Activated CD4-positive, CD25-positive, alpha-beta regulatory T cell (primary cell): Measurements from ENCODE around the gene FSCN2.

Experiments used
- DNase-seq, 4 experiments: peaks; one replicate each; lab custom pipeline; 2025; lab: John Stamatoyannopoulos, UW

The FSCN2 gene

DNA sequence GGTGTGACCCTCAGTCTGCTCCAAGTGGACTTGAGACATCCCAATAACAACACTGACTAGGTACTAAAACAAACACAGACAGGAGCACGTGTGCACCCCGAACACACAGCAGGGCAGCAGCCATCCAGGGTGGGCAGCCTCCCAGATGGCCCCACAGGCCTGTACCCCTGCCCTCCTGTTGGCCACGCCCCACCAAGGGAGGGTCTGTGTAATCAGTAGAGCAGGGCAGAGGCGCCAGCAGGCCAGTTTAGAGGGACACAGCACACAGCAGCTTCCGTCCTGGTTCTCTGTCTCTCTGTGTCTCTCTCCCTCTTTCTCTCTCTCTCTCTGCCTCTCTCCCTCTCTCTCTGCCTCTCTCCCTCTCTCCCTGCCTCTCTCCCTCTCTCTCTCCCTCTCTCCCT is 37.0 kb upstream of the FSCN2 start:
- DNase-seq = no peak

DNA sequence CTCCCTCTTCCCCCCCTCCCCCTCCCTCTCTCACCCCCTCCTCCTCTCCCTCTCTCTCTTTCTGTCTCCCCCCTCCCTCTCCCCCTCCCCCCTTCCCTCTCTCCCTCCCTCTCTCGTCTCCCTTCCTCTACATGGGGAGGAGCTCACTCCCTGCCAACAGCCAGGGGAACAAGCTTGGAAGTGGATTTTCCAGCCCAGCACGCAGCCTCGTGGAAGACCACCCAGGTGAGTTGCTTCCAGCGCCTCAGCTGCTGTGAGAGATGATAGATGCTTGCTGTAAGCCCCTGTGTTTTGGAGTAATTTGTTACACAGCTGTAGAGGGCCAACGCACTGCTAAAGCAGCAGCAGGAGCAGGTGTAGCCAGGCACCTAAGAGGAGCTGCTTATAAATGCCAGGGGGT is 36.4 kb upstream of the FSCN2 start:
- no peak for DNase-seq

DNA sequence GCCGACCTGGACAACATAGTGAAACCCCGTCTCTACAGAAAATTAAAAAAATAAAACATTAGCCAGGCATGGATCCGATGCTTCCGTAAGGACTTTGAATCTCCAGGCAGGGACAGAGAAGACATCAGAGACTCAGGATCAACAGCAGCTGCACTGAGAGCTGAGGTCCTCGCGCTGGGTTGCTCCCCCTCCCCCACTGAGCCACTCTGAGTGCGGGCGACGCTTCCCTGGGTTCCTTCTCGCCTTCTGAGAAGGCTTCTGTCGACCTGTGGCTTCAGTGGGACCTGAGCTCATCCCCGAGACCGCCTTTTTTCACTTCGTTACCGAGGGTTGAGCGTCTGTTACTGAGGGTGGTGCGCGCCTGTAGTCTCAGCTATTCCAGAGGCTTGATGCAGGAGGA is 36.0 kb upstream of the FSCN2 start:
- DNase-seq = no peak

DNA sequence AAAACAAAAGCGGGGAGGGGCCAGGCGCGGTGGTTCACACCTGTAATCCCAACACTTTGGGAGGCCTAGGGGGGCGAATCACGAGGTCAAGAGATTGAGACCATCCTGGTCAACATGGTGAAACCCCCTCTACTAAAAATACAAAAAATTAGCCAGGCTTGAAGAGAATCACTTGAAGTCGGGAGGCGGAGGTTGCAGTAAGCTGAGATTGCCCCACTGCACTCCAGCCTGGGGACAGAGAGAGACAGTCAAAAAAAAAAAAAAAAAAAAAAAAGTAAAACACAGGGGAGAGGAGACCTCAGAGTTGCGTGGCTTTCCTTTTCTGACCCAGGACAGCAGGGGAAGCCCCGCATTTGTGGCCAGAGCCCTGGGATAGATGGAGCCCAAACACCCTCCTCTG is 35.5 kb upstream of the FSCN2 start:
- no peak for DNase-seq

DNA sequence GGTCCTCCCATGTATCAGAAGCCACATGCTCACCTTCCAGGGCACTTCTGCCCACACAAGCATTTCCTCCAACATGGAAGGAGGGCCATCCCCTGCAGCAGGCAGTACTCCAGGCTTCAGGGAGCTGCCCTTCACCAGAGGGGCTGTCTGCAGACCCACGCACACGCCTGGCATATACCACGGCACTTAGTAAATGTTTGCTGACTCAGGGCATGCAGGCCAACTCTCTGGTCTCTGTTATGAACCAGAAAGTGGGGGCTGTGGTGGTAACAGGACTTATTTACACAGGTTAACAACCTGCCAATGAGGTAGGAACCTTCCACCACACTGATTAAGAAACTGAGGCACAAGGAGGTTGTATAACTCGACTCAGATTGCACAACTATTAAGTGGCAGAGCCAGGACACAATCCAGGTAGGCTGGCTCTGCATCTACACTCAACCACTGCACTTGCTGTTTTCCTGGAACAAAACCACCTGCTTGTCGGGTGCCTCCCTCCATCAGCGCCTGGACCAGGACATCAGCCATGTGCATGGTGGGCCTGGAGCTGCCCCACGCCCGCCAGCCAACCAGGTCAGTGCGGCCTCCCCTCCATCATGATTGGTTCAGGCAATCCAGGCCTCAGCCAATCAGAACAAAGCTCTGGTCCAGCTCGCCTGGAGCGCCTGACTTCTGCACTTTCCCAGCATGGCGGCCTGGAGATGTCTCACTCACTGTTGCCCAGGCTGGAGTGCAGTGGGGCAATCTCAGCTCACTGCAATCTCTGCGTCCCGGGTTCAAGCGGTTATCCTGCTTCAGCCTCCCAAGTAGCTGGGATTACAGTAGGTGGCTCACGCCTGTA is 34.8 kb upstream of the FSCN2 start:
- no peak for DNase-seq

DNA sequence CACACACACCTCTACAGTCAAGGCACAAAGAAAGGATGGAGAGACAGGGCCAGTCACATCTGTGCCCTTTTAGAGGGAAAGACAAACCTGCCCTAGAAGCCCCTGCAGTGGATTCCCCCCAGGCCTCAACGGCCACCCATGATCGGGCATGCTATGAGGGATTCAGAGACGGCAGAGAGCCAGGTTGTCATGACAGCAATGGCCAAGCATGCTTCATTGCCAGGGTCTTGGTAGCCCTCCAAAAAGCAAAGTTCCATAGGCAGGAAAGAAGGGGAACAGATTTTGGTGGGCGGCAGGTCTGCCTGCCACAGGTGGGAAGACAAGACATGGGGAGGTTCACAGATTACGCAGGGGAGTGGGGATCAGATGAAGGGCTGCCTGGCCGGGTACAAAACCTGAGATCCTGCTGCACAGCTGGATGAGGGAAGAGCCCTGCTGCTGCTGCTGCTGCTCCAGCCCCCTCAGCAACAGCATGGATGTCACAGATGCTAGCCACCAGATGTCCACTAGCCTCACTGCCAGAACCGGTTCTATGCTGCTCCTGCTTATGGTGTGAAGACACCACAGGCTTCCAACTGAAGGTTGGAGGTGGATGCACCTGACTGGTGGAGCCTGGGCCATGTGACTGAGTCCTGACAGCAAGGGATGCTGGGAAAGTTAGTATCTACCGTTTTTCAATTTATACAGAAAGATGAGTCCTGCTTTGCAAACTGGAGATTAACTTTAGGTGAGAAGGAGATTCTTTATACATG is 33.4 kb upstream of the FSCN2 start:
- no peak for DNase-seq

DNA sequence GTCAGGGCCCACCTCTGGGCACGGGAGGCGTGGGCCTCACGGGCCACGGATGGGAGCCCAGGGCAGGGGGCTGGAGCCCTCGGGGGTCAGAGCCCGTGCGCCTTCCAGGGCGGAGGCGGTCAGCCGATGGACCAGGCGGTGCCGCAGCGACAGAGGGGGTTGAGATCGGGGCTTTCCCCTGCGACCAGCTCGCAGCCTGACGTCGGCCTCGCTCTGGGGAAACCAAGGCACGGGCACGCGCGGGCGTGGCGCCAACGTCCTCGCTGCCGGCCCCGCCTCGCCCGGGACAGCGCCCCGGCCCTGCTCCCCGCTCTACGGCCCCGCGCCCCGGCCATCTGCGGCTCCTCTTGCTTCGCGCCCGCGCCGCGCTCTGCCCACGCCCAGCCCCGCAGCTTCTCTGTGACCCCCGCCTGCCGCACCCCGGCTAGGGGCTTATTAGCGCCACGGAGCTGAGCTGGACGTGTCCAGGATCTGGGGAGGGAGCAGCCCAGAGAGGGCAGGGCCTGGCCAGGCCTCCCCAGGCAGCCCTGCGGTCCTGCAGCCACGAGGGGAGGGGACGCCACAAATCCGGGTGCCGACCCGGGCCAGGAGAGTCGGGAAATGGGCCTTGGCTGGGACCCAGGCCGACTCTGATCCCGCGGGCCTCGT is 29.1 kb upstream of the FSCN2 start:
- no peak for DNase-seq

DNA sequence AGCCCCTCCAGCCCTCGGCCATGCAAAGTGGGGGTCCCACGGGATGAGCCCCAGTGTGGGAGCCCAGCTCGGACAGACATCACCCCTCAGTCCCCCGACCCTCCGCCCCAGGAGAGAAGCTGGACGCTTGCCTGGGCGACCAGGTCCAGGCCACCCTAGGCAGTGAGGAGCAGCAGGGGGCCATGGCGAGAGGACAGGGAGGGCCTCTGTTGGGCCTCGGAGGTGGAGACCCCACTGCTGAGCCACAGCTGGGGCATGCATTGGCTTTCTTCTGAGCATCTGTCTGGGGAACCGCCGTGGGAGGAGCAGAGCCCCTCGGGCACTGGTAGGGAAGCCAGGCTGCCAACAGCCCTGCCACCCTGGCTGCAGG is 28.6 kb upstream of the FSCN2 start:
- no peak for DNase-seq

DNA sequence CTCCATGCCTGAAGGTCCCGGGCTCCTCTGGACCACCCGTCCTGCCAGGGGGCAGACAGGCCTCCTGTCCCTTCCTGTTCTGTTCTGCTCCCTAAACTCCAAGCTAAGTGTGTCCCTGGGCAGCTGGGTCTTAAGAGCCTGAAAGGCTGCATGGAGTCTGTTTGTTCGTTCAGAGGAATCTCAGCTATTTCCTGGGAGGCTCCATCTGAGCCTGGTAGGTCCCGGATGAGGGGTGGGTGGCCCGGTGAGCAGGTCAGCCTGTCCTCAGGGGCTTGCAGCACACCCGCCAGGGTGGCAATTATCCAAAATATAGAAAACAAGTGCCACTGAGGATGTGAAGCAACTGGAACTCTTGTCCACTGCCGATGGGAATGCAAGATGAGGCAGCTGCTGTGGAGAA is 28.1 kb upstream of the FSCN2 start:
- no peak for DNase-seq

DNA sequence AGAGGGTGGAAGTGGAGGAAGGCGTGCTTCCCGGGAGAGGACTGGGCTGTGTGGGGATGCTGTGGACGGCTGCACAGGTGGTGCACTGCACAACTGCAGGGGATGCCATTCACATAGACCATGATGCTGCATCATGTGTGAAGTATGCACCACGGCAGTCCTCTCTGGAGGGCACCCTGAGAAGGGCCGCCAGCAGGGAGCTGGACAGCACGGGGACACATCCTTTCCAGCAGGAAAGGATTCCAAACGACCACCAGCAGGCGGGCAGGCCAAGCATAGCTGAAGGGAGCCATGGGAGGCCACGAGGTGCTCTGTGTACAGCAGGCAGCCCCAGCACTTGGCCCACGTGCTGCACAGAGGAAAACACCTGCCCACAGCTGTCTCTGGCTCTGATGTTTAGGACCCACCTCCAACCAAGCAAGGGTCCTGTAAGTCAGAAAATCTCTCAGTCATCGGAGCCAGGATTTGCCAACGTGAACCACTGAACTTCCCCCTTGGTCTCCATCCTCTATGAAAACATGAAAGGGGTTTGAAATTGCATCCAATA is 25.6 kb upstream of the FSCN2 start:
- DNase-seq = no peak

DNA sequence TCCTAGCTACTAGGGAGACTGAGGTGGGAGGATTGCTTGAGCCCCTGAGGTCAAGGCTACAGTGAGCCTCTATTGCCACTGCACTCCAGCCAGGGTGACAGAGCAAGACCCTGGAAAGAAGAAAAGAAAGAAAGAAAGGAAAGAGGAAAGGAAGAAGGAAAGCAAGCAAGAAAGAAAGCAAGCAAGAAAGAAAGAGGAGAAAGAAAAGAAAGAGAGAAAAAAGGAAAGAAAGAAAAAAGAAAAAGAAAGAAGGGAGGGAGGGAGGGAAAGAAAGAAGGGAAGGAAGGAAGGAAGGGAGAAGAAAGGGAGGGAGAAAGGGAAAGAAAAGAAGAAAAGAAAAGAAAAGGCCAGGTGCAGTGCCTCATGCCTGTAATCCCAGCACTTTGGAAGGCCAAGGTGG is 24.6 kb upstream of the FSCN2 start:
- DNase-seq = no peak

DNA sequence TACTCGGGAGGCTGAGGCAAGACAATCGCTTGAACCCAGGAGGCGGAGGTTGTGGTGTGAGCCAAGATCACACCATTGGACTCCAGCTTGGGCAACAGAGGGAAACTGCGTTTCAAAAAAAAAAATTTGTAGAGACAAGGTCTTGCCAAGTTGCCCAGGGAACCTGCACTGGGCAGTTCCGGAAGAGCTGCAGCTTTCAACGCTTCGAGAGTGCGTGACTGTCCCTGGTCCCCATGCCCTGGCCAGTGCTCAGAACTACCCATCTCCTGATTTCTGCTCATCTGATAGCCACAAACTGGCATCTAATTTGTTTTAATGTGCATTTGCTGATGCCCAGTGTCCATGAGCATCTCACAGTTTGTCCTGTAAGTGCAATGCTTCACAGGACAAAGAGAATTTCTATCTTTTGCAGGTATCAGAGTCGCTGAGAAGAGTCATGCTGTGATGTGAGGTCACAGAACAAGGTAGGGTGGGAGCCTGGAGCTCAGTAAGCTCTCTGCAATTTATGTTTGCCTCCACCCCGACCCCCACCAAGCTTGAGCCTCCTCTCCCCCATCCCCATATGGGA is 19.5 kb upstream of the FSCN2 start:
- DNase-seq = no peak

DNA sequence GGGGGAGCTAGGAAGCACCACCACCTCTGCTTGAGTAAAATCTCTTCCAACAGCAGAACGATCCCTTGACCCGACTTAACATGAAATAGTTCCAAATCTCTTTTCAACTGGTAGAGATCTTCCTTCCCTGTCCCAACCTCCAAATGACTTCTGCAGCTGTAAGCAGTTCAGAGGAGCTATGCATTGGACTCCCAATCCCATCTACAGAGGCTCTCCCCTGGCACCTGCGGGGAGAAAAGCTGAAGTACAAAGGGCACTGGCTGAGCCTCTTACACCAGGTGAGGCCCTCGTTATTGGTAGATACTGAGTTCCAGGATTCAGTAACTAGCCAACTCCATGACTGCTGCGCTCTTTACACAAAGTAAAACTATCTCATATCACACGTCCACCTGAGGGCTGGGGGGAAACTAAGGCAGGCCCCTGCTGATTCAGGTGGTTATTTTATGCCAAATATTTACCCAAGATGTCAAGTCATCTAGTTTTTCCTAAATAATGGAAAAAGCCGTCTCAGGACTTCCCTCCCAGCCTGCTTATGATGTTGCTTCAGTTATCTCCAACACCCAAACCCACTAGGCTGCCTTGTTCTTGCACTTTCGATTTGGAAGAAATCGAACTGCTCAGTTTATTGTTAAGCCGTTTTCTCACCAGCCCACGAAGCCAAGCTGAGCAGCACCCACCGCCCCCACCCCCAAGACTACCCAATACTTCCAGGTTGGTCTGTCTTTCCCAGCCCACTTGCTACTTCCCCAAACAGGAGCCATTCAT is 18.8 kb upstream of the FSCN2 start:
- no peak for DNase-seq

DNA sequence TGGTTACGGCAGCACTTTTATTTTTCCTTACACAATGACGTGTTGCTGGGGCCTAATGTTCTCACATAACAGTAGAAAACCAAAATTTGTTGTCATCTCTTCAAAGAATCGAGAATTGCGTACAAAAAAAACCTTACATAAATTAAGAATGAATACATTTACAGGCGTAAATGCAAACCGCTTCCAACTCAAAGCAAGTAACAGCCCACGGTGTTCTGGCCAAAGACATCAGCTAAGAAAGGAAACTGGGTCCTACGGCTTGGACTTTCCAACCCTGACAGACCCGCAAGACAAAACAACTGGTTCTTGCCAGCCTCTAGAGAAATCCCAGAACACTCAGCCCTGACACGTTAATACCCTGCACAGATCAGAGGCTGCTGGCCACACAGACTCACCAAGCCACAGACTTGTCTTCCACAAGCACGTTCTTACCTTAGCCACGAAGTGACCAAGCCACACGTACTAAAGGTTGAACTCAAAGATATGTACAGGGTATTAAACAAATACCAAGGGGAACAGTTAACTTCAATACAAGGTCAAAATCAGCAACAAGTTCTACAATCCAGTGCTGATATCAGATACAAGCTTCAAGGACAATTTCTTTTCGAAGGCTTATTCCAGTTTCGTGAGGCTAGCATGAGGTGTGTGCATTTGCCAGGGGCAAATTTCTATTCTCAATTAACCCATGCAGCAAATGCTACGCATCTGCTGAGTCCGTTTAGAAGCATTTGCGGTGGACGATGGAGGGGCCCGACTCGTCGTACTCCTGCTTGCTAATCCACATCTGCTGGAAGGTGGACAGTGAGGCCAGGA is 18.0 kb upstream of the FSCN2 start:
- no peak for DNase-seq

DNA sequence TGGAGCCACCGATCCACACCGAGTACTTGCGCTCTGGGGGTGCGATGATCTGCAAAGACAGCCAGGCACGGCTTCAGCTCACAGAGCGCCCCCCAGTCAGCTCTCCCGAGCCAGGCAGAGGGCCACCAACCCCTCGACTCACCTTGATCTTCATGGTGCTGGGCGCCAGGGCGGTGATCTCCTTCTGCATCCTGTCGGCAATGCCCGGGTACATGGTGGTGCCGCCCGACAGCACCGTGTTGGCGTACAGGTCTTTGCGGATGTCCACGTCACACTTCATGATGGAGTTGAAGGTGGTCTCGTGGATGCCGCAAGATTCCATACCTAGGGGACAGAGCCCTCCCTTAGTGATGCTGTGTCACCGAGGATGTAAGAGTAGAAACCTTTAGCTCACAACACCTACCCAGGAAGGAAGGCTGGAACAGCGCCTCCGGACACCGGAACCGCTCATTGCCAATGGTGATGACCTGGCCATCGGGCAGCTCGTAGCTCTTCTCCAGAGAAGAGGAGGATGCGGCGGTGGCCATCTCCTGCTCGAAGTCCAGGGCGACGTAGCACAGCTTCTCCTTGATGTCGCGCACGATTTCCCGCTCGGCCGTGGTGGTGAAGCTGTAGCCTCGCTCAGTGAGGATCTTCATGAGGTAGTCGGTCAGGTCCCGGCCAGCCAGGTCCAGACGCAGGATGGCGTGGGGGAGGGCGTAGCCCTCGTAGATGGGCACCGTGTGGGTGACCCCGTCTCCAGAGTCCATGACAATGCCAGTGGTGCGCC is 17.2 kb upstream of the FSCN2 start:
- DNase-seq = peak in 1 of 4 experiments; percentile 42

DNA sequence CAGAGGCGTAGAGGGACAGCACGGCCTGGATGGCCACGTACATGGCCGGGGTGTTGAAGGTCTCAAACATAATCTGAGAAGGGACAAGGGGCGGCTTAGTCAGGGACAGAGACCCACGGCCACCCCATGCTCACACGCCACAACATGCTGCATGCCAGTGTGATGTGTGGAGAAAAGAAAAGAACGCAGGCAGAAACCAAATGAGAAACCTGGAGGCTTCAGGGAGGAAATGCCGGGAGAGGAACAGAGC is 16.7 kb upstream of the FSCN2 start:
- no peak for DNase-seq

DNA sequence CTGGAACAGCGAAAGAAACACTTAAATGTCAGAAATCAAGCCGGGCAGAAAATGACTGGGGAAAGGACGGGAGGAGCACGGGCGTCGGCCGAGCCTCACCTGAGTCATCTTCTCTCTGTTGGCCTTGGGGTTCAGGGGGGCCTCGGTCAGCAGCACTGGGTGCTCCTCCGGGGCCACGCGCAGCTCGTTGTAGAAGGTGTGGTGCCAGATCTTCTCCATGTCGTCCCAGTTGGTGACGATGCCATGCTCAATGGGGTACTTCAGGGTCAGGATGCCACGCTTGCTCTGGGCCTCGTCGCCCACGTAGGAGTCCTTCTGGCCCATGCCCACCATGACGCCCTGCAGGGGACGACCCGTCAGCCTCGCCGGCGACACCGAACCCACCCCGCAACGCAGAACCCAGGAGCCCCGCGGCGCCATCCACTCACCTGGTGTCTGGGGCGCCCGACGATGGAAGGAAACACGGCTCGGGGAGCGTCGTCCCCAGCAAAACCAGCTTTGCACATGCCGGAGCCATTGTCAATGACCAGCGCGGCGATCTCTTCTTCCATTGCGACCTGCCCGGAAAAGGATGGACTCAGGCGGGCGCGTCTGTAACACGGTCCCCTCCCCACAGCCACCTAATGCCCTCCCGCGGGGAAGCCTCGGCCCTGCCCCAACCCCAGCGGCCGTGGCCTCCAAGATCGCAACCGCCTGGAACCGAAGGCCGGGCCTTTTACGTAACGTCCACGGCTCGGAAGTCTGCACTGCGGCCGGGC is 16.2 kb upstream of the FSCN2 start:
- no peak for DNase-seq

DNA sequence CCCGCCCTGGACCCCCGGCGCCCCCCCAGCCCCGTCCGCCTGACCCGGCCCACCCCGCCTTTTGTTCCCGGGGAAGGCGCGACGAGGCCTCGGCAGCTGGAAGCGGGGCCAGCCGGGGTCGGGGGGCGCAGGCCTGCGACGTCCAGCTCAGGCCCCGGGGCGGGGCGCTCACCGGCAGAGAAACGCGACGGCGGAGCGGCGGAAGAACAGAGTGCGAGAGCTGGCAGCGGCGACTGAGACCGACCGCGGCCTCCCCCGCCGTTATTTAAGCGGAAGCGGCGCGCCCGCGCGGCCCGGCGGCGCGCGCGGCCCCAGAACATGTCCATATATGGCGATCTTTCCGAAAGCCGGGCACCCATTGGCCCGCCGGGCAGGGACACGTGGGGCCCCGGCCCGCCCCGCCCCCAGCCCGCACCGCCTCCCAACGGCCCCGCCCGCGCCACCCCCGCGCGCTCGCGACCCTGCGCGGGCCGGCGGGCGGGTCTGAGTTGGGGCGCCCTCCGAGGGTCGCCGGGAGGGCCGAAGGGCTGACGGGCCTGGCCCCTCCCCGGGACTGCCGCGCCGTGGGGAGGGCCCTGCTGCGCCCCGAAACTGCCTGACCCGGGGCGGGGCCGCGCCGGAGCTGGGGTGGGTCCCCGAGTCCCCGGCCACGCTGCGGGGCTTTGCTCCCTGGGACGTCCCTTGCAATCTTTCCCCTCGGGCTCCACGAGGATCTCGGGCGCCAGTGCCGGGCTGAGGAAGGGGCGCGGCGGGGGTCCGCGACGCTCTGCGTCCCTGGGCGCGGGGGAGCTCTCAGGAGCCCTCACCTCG is 15.4 kb upstream of the FSCN2 start, which contains the start of gene ACTG1:
Gene ACTG1, minus strand, starts transcription at position 238 of the 810 bp plus-strand sequence. CDS start 445 bp downstream, outside the sequence.
- peak; percentile 80 to 91 (median 86) for DNase-seq

DNA sequence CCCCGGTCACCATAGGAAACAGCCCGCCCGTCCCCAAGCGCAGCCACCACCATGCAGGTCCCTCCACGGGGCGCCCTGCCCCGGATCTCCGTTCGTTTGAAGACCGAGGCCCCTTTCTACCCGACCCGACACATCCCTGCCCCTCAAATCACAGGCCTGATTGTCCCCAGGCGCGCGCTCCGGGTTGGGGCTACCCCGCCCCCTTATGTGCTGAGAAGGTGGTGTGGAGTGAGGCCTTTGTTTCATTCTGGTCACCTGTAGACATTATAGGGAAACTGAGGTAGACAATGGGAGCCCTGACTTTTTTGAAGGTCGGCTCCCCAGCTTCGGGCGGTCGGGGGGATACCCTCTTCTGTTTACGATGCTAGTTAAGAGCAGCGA is 14.8 kb upstream of the FSCN2 start:
- peak in 2 of 4 experiments; percentile 42 to 54 for DNase-seq
